ENCODE measurements around the gene CITED2. TPM values are rescaled to one million over a fixed set of nuclear protein-coding genes. Genes with fewer than 3 reads are reported as not detected.

Gene CITED2
- polyA plus RNA-seq, 3 donors = 22.9 to 71.6 (median 43.9) TPM

- Histone ChIP-seq H3K27ac (ENCODE audit: low read depth in 1 of 2, low read length in 2 of 2) (no peak overlapping the region), H3K4me3 (replicated peaks in 1 of 3; ENCODE audit: low read depth in 2 of 3, low read length in 3 of 3) (no peak overlapping the region), H3K9ac (ENCODE audit: insufficient read depth, low read length, poor library complexity, severe bottlenecking) (no peak overlapping the region), H3K4me1 (ENCODE audit: control insufficient read depth in 1 of 2, insufficient read depth in 2 of 2, low read length in 2 of 2) (peaks cover 10 to 18% of the 10 kb centered on the region in 2 donors), H3K36me3 (replicated peaks in 1 of 2; ENCODE audit: control insufficient read depth in 1 of 2, insufficient read depth in 2 of 2, low read length in 2 of 2) (no peaks in the 10 kb centered on the region), H3K79me2 (ENCODE audit: insufficient read depth, low read length) (no peaks in the 10 kb centered on the region), H2AFZ (ENCODE audit: insufficient read depth, low read depth, low read length, poor library complexity, severe bottlenecking) (no peak overlapping the region), H3K9me3 (replicated peaks in 1 of 2; ENCODE audit: control insufficient read depth in 1 of 2, insufficient read depth in 1 of 2, low read length in 2 of 2) (no peaks in the 10 kb centered on the region), H3K27me3 (ENCODE audit: control insufficient read depth in 2 of 2, insufficient read depth in 2 of 2, low read length in 2 of 2) (no peaks in the 10 kb centered on the region), H4K20me1 (ENCODE audit: insufficient read depth, low read length) (no peaks in the 10 kb centered on the region), H3K4me2 (replicated peaks; ENCODE audit: extremely low read depth, low read length, poor library complexity, severe bottlenecking) (no peak overlapping the region)
- TF ChIP-seq CTCF (IDR thresholded peaks at IDR 0.05) = no peak
- no peak overlapping the region for H3K4me3 Mint-ChIP-seq
- peaks cover 23% of the 10 kb centered on the region for H3K4me1 Mint-ChIP-seq
- WGBS (ENCODE audit: insufficient coverage) = no CpG with 5 or more reads among the region's 1 CpG
- intact Hi-C loops (cut with micrococcal nuclease) = no loop called here
- H3K27me3 Mint-ChIP-seq (ENCODE audit: low read depth in 3 of 3) = peaks cover 0 to 3% (median 0%) of the 10 kb centered on the region in 3 donors
- H3K36me3 Mint-ChIP-seq = peaks cover 0 to 4% of the 10 kb centered on the region in 2 donors
- DNase-seq = no peak
- no peak overlapping the region for H3K27ac Mint-ChIP-seq
- peaks cover 0 to 2% (median 0%) of the 10 kb centered on the region in 7 donors for H3K9me3 Mint-ChIP-seq
Measured at GRCh38 chr6:139395371-139395770, 20.9 kb upstream of the CITED2 start.

- Mint-ChIP-seq H3K27ac (no peak overlapping the region), H3K4me3 (no peak overlapping the region), H3K9me3 (peaks cover 0 to 2% (median 0%) of the 10 kb centered on the region in 7 donors), H3K27me3 (ENCODE audit: low read depth in 3 of 3) (peaks cover 0 to 3% (median 0%) of the 10 kb centered on the region in 3 donors), H3K4me1 (peaks cover 23% of the 10 kb centered on the region), H3K36me3 (peaks cover 0 to 4% of the 10 kb centered on the region in 2 donors)
- Histone ChIP-seq H3K79me2 (ENCODE audit: insufficient read depth, low read length) (no peaks in the 10 kb centered on the region), H3K4me2 (replicated peaks; ENCODE audit: extremely low read depth, low read length, poor library complexity, severe bottlenecking) (no peak overlapping the region), H4K20me1 (ENCODE audit: insufficient read depth, low read length) (no peaks in the 10 kb centered on the region), H3K27me3 (ENCODE audit: control insufficient read depth in 2 of 2, insufficient read depth in 2 of 2, low read length in 2 of 2) (no peaks in the 10 kb centered on the region), H3K27ac (ENCODE audit: low read depth in 1 of 2, low read length in 2 of 2) (no peak overlapping the region), H3K4me1 (ENCODE audit: control insufficient read depth in 1 of 2, insufficient read depth in 2 of 2, low read length in 2 of 2) (peaks cover 10 to 18% of the 10 kb centered on the region in 2 donors), H3K4me3 (replicated peaks in 1 of 3; ENCODE audit: low read depth in 2 of 3, low read length in 3 of 3) (no peak overlapping the region), H2AFZ (ENCODE audit: insufficient read depth, low read depth, low read length, poor library complexity, severe bottlenecking) (no peak overlapping the region), H3K9me3 (replicated peaks in 1 of 2; ENCODE audit: control insufficient read depth in 1 of 2, insufficient read depth in 1 of 2, low read length in 2 of 2) (no peaks in the 10 kb centered on the region), H3K36me3 (replicated peaks in 1 of 2; ENCODE audit: control insufficient read depth in 1 of 2, insufficient read depth in 2 of 2, low read length in 2 of 2) (no peaks in the 10 kb centered on the region), H3K9ac (ENCODE audit: insufficient read depth, low read length, poor library complexity, severe bottlenecking) (no peak overlapping the region)
- WGBS (ENCODE audit: insufficient coverage) = no CpG with 5 or more reads among the region's 1 CpG
- TF ChIP-seq CTCF (IDR thresholded peaks at IDR 0.05) = no peak
- DNase-seq = no peak
- intact Hi-C loops (cut with micrococcal nuclease) = no loop called here
Measured at GRCh38 chr6:139394027-139394649, 19.7 kb upstream of the CITED2 start.
